ENCODE measurements around the gene TOLLIP.

TOLLIP gene

DNA sequence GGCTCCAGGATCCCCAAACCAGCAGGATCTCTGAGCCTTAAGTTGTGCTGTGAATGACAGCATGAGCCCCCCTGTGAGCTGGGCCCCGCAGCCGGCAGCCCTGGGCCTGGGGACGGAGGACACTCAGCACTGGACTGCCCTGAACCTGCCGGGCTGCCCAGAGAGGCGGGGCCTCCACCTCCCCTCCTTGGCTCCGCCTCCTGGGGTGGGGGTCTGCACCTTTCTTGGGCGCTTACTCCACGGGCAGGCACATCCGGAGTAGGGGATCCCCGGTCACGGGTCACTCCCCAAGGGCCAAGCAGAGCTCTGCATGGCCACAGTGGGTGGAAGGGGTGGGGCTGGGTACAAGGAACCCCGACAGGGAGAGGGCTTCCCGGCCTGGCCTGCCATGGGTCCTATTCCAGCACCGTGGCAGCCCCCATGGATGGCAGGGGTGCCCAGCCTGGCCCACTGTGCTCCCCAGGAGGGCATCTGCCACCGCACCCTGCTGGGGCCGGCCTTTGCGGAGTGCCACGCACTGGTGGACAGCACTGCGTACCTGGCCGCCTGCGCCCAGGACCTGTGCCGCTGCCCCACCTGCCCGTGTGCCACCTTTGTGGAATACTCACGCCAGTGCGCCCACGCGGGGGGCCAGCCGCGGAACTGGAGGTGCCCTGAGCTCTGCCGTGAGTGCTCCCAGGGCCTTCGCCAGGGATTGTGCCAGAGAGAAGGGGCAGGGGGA lies 81.2 kb downstream of the TOLLIP start:
- no peak for DNase-seq

DNA sequence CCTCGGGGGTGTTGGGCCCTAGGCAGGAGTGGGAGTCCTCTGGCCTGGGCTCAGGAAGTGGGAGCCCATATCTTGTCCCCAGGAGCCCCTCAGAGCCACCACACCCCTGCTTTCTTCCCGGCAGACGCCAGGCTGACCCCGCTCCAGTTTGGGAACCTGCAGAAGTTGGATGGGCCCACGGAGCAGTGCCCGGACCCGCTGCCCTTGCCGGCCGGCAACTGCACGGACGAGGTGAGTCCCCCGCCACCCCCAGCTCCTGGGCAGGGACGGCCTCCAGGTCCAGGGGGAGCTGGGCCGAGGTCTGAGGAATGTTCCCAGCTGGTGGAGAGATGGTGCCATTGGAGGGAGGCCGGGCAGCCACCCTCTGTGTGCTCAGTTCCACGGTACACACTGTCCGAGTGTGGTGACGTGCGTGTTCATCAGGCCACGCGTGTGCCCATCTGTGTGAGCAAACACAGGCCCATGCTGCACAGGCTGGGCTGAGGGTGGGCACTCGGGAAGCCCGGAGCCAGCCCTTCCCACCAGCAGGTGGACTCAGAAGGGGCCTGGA lies 81.8 kb downstream of the TOLLIP start:
- no peak for DNase-seq

DNA sequence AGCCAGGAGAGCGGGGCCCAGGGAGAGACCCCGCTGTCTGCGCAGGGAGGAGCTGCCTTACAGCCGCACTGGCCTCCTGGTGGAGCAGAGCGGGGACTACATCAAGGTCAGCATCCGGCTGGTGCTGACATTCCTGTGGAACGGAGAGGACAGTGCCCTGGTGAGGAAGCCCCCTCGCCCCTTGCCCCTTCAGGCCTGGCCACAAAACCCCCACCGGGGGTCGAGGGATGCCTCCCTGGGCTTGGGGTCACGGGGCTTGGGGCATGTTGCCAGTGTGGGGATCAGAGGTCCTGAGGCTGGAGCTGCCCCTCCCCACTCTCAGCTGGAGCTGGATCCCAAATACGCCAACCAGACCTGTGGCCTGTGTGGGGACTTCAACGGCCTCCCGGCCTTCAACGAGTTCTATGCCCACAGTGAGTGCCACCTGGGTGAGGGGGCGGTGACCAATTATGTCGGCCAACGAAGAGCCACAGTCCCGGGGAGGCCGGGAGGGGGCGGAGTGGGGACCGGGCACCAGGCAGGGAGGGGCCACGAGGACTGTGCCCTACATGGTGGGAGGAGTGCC lies 82.4 kb downstream of the TOLLIP start:
- no peak for DNase-seq

DNA sequence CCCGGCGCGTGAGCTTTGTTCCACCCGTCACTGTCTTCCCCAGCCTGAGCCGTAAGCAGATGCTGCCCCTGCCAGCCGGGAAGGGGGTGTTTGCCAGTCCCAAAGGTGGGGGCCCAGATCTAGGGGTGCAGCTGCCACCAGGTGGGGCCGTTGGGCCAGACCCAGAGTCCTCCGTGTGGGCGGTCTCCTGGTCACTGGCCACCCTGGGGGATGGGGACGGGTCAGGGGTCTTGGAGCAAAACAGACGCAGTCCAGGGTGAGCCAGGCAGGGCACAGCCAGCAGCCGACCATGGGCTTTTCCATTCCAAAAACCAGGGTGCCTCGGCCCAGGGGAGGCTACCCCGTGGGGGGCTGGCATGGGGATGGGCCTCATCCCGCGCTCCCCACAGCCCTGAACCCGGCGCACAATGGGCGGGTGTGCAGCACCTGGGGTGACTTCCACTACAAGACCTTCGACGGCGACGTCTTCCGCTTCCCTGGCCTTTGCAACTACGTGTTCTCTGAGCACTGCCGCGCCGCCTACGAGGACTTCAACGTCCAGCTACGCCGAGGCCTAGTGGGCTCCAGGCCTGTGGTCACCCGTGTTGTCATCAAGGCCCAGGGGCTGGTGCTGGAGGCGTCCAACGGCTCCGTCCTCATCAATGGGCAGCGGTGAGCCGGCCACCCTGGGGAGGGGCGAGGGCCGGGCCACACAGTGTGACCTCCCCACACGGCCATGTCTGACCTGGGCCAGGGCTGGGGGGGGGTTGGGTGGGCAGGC lies 83.0 kb downstream of the TOLLIP start:
- DNase-seq = no peak

DNA sequence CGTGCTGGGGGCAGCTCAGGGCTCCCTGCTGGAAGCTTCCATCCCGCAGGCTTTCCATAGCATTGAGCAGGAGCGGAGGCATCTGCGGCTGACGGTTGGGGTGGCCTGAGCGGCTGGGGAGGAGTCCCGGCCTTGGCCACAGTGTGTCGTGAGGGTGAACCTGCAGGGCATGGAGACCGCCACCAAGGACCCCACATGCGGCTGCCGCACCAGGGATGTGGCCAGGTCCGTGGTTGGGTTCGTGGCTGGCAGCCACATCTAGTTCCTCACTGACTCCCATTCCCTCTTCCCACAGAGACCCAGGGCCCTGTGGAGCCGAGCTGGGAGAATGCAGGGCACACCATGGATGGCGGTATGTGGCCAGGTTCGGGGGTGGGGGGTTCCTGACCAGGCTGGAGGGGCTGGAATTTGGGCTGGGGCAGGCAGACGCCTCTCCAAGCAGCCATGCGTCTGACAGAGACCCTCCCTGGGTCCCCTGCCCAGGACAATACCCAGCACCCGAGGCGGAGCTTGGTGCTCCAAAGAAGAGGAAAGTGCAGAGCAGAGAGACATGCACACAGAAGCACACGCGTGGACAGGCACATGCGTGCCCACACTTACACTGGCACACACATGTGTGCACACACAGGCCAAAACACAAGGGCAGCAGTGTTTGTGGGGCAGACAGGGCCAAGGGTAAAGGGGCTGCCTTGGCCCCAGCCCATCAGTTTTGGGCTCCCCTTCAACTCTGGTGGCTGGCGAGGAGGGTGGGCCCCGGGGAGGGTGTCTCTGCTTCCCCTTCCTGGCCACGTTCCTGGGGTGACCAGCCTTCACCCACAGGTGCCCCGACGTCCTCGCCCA lies 83.8 kb downstream of the TOLLIP start:
- DNase-seq = no peak

DNA sequence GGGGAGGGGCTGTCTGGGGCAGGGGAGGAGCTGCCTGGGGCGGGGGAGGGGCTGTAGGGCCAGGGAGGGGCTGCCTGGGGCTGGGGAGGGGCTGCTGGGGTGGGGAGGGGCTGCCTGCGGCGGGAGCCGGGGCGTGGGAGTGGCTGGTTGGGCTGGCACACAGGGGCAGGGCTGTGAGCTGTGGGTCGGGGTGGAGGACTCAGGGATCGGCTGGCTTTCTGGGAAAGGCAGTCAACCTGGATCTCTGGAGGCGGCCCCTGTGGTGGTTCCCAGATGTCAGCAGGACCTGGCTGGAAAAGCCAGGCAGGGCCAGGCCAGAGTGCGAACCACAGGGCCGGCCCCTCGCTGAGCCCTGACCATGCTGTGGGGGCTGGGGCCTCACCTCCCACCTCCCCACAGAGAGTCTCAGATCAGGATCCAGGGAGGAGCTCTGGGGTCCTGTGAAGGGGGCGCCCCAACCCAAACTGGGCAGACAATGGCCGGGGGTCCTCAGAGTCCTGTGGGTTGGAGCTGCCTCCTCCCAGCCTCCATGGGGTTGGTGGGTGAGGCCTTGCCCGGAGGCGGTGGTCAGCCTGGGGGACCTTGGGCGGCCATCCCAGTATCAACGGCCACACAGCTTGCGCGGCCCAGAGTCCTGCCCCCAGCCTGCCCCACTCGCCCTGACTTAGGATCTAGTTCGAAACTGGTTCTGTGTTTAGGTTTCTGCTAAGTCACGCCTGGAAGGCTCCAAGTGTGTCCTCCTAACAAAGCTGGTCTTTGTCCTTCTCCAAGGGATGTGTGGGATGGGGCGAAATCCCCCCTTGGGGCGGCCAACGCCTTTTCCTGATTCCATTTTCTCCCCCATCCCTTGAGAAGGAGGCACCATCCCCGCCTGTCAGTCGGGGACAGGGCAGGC lies 84.7 kb downstream of the TOLLIP start:
- no peak for DNase-seq
